ENCODE results near the gene KSR1.

DNA sequence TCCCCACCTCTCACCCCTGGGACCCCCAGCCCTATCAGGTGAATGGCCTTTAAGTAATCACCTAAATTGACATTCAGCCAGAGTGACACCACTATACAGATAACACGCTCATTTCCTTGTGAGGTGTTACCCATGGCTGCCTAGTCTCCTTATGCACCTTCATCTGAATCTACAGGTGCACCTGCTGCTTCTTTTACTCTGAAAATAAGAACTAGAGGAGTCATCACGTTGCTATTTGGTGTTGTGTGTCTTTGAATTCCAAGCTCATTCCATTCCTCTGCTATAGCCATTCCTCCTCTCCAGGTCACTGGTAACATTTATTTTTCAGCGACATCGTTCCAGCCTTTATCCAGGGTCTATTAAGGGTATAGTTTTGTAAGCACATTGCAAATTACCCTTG lies 184.5 kb downstream of the KSR1 start:
- TF ChIP-seq, protein P1, sequence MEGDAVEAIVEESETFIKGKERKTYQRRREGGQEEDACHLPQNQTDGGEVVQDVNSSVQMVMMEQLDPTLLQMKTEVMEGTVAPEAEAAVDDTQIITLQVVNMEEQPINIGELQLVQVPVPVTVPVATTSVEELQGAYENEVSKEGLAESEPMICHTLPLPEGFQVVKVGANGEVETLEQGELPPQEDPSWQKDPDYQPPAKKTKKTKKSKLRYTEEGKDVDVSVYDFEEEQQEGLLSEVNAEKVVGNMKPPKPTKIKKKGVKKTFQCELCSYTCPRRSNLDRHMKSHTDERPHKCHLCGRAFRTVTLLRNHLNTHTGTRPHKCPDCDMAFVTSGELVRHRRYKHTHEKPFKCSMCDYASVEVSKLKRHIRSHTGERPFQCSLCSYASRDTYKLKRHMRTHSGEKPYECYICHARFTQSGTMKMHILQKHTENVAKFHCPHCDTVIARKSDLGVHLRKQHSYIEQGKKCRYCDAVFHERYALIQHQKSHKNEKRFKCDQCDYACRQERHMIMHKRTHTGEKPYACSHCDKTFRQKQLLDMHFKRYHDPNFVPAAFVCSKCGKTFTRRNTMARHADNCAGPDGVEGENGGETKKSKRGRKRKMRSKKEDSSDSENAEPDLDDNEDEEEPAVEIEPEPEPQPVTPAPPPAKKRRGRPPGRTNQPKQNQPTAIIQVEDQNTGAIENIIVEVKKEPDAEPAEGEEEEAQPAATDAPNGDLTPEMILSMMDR (IDR thresholded peaks at IDR 0.05; ENCODE audit: poor library complexity, severe bottlenecking), result no peak
- TF ChIP-seq, protein P2, sequence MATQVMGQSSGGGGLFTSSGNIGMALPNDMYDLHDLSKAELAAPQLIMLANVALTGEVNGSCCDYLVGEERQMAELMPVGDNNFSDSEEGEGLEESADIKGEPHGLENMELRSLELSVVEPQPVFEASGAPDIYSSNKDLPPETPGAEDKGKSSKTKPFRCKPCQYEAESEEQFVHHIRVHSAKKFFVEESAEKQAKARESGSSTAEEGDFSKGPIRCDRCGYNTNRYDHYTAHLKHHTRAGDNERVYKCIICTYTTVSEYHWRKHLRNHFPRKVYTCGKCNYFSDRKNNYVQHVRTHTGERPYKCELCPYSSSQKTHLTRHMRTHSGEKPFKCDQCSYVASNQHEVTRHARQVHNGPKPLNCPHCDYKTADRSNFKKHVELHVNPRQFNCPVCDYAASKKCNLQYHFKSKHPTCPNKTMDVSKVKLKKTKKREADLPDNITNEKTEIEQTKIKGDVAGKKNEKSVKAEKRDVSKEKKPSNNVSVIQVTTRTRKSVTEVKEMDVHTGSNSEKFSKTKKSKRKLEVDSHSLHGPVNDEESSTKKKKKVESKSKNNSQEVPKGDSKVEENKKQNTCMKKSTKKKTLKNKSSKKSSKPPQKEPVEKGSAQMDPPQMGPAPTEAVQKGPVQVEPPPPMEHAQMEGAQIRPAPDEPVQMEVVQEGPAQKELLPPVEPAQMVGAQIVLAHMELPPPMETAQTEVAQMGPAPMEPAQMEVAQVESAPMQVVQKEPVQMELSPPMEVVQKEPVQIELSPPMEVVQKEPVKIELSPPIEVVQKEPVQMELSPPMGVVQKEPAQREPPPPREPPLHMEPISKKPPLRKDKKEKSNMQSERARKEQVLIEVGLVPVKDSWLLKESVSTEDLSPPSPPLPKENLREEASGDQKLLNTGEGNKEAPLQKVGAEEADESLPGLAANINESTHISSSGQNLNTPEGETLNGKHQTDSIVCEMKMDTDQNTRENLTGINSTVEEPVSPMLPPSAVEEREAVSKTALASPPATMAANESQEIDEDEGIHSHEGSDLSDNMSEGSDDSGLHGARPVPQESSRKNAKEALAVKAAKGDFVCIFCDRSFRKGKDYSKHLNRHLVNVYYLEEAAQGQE (IDR thresholded peaks at IDR 0.05; ENCODE audit: borderline replicate concordance), result no peak
- no peak for TF ChIP-seq EZH2 (IDR thresholded peaks at IDR 0.05; ENCODE audit: borderline replicate concordance, insufficient read depth, low read length, poor library complexity, severe bottlenecking)
- no peak for TF ChIP-seq POLR2AphosphoS5 (IDR thresholded peaks at IDR 0.05)
- no peak for TF ChIP-seq MXI1 (conservative IDR thresholded peaks at IDR 0.05; ENCODE audit: poor library complexity, severe bottlenecking)
- TF ChIP-seq TAF1 (IDR thresholded peaks at IDR 0.05; ENCODE audit: low read depth), result no peak
- no peak for TF ChIP-seq EP300 (conservative IDR thresholded peaks at IDR 0.05; ENCODE audit: poor library complexity, severe bottlenecking)
